SH-SY5Y (cell line): ENCODE measurements around the gene OR14I1.

Experiments used
- GATA2 ChIP-seq: IDR thresholded peaks from 2 replicates; pipeline ENCODE4 v1.6.1; 2011; ENCODE audit warnings: mild to moderate bottlenecking, low read depth, low read length
- GATA3 ChIP-seq: IDR thresholded peaks from 2 replicates; pipeline ENCODE4 v1.6.1; 2011; ENCODE audit warnings: low read depth, mild to moderate bottlenecking, low read length, moderate library complexity

GRCh38 chr1:248740876-248741275 lies 38.3 kb upstream of the OR14I1 start:
- TF ChIP-seq GATA3 = no peak
- no peak for TF ChIP-seq GATA2
